ENCODE measurements around the gene CHCHD4. TPM values are rescaled to one million over a fixed set of nuclear protein-coding genes. Genes with fewer than 3 reads are reported as not detected.
"Not testable (repeated sequence)": the region's sequence is repeated elsewhere in the genome, so short reads cannot be mapped to it uniquely, and the experiment has no call there.

Gene CHCHD4
- total RNA-seq, 1 experiment from 2014 or later, result 33.5 TPM

DNA sequence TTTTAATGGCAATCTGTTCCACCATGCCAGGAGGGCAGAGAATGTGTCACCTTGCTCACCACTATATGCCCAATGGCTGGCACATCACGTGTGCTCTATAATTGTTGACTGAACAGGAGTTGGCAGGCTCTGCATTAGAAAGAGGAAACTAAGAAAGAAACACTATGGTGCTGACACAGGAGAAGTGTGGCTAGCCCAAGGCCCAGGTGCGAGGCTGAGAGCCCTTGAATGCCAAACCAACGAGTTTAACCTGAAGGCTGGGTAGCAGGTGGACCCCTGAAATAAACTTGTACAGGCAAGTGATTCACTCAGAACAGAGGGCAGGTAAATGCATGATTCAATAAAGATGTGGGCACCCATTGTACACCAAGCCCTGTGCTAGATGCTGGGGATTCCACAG is 2.4 kb downstream of the CHCHD4 start:
- intact Hi-C loops (cut with micrococcal nuclease; ENCODE audit: unreplicated experiment), result no loop called here
- Histone ChIP-seq H3K27me3 (replicated peaks; ENCODE audit: insufficient read depth, low read depth, low read length, poor library complexity) (no peaks in the 10 kb centered on the region), H3K9me3 (ENCODE audit: low read depth, low read length, poor library complexity, severe bottlenecking) (no peaks in the 10 kb centered on the region), H3K36me3 (ENCODE audit: insufficient read depth, low read length, poor library complexity, severe bottlenecking) (peaks cover 3% of the 10 kb centered on the region), H3K4me3 (ENCODE audit: low read depth, low read length, poor library complexity, severe bottlenecking) (no peak overlapping the region), H3K27ac (ENCODE audit: low read depth, low read length, poor library complexity, severe bottlenecking) (no peak overlapping the region), H3K4me1 (ENCODE audit: insufficient read depth, low read length, poor library complexity, severe bottlenecking) (peaks cover 29% of the 10 kb centered on the region)
- no peak for DNase-seq (ENCODE audit: low spot score)
- ChIA-PET POLR2A (ENCODE audit: low non-redundant PET) (no interaction called here), CTCF (no interaction called here)
- no TSS peak for BruUV-seq (replicated peaks)
- TF ChIP-seq EZH2 (IDR thresholded peaks at IDR 0.05; ENCODE audit: borderline replicate concordance, low read depth, low read length, poor library complexity, severe bottlenecking) (no peak), CTCF (conservative IDR thresholded peaks at IDR 0.05; ENCODE audit: low read depth, low read length) (no peak)

GRCh38 chr3:14121859-14122258 is 2.8 kb downstream of the CHCHD4 start:
- peaks cover 29% of the 10 kb centered on the region for H3K4me1 ChIP-seq (ENCODE audit: insufficient read depth, low read length, poor library complexity, severe bottlenecking)
- no peaks in the 10 kb centered on the region for H3K36me3 ChIP-seq (ENCODE audit: insufficient read depth, low read length, poor library complexity, severe bottlenecking)
- TF ChIP-seq EZH2 (IDR thresholded peaks at IDR 0.05; ENCODE audit: borderline replicate concordance, low read depth, low read length, poor library complexity, severe bottlenecking) (no peak), CTCF (conservative IDR thresholded peaks at IDR 0.05; ENCODE audit: low read depth, low read length) (no peak)
- no peaks in the 10 kb centered on the region for H3K27me3 ChIP-seq (replicated peaks; ENCODE audit: insufficient read depth, low read depth, low read length, poor library complexity)
- POLR2A ChIA-PET (ENCODE audit: low non-redundant PET), result no interaction called here
- intact Hi-C loops (cut with micrococcal nuclease; ENCODE audit: unreplicated experiment), result no loop called here
- no peaks in the 10 kb centered on the region for H3K9me3 ChIP-seq (ENCODE audit: low read depth, low read length, poor library complexity, severe bottlenecking)
- H3K4me3 ChIP-seq (ENCODE audit: low read depth, low read length, poor library complexity, severe bottlenecking), result no peak overlapping the region
- H3K27ac ChIP-seq (ENCODE audit: low read depth, low read length, poor library complexity, severe bottlenecking), result no peak overlapping the region
- no TSS peak for BruUV-seq (replicated peaks)
- DNase-seq (ENCODE audit: low spot score), result no peak
- CTCF ChIA-PET, result no interaction called here

DNA sequence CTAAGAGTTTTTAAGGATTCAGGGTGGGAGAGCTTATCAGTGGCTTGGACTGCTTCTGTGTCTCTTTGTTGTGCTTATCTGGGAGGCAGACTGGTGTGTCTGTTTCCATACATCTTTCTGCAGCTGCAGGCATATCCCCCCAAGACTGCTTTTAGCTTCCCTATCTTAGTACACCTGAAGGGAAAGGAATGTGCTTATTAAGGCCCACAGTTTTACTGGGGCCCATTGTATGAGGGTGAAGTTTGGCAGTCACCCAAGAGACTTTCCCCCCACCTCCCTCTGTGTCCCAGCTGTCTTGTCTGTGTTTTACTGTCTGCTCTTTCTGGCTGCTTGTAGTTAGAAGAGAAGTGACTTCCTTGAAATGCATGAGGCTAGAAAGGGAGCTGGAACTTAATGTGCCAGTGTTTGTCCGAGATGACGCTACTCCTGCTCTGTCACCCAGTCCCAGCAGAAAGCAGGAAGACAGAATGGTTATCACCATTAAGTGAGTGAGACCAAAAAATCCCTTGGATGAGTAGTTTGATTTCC is 3.7 kb downstream of the CHCHD4 start:
- H3K9me3 ChIP-seq (ENCODE audit: low read depth, low read length, poor library complexity, severe bottlenecking); DNase-seq (ENCODE audit: low spot score); H3K27me3 ChIP-seq (replicated peaks; ENCODE audit: insufficient read depth, low read depth, low read length, poor library complexity); H3K27ac ChIP-seq (ENCODE audit: low read depth, low read length, poor library complexity, severe bottlenecking); CTCF ChIA-PET; H3K4me3 ChIP-seq (ENCODE audit: low read depth, low read length, poor library complexity, severe bottlenecking); BruUV-seq (replicated peaks); H3K36me3 ChIP-seq (ENCODE audit: insufficient read depth, low read length, poor library complexity, severe bottlenecking); intact Hi-C loops (cut with micrococcal nuclease; ENCODE audit: unreplicated experiment): not testable (repeated sequence)
- POLR2A ChIA-PET (ENCODE audit: low non-redundant PET), result interaction anchor here (0.6 kb wide), 1 partner anchor 172 kb away, joined by 3 read pairs; no protein-coding TSS in a partner anchor
- H3K4me1 ChIP-seq (ENCODE audit: insufficient read depth, low read length, poor library complexity, severe bottlenecking), result peaks cover 23% of the 10 kb centered on the region
